ENCODE data around the gene SMIM9. TPM values are rescaled to one million over a fixed set of nuclear protein-coding genes. Genes with fewer than 3 reads are reported as not detected.

The SMIM9 gene
- total RNA-seq, 1 experiment from 2014 or later = not detected

- no peak for TF ChIP-seq SP1 (CRISPR knock-in tag; conservative IDR thresholded peaks at IDR 0.05)
Observed at GRCh38 chrX:154797006-154797405, 37.5 kb downstream of the SMIM9 start (continued).

GRCh38 chrX:154795016-154795415 lies 39.4 kb downstream of the SMIM9 start:
- DNase-seq (ENCODE audit: low spot score) (no peak), ATAC-seq (no peak)
- no peak overlapping the region for H3K4me3 Mint-ChIP-seq
- peaks cover 29% of the 10 kb centered on the region for H3K4me1 Mint-ChIP-seq
- POLR2A ChIA-PET = no interaction called here
- CTCF ChIA-PET = no interaction called here
- H3K9me3 Mint-ChIP-seq = no peaks in the 10 kb centered on the region
- H3K27ac Mint-ChIP-seq = no peak overlapping the region
- 0 out of 2 replicates have a peak, but pooled peaks cover 2% of the 10 kb centered on the region for H3K36me3 Mint-ChIP-seq
- no peak for TF ChIP-seq ZNF532 (CRISPR knock-in tag; IDR thresholded peaks at IDR 0.05; ENCODE audit: borderline replicate concordance)
- no peak for TF ChIP-seq SMAD3 (CRISPR knock-in tag; IDR thresholded peaks at IDR 0.05; ENCODE audit: borderline replicate concordance)
- TF ChIP-seq MLX (CRISPR knock-in tag; IDR thresholded peaks at IDR 0.05) = no peak
- TF ChIP-seq FOXP4 (CRISPR knock-in tag; IDR thresholded peaks at IDR 0.05) = no peak
- TF ChIP-seq MYBL2 (CRISPR knock-in tag; IDR thresholded peaks at IDR 0.05) = no peak
- no peak for TF ChIP-seq ZNF281 (CRISPR knock-in tag; IDR thresholded peaks at IDR 0.05)
- no peak for TF ChIP-seq ZNF671 (CRISPR knock-in tag; IDR thresholded peaks at IDR 0.05)
- no peak for TF ChIP-seq AFF4 (CRISPR knock-in tag; IDR thresholded peaks at IDR 0.05; ENCODE audit: borderline replicate concordance)
- TF ChIP-seq CREM (CRISPR knock-in tag; IDR thresholded peaks at IDR 0.05) = no peak
- peaks cover 23% of the 10 kb centered on the region for H3K27me3 Mint-ChIP-seq (ENCODE audit: low read depth)
